ENCODE data around the gene EME2. TPM values are rescaled to one million over a fixed set of nuclear protein-coding genes. Genes with fewer than 3 reads are reported as not detected.
A peak's percentile ranks its signal among the peaks of the same experiment; 100 is the strongest.
"Not testable (repeated sequence)": the region's sequence is repeated elsewhere in the genome, so short reads cannot be mapped to it uniquely, and the experiment has no call there.

EME2 gene
- total and polyA plus RNA-seq, 2 of the 13 experiments (the other 11 are each of a cell fraction or from before 2014, with no cell fraction given) = 4.4 to 7.6 TPM

- TF ChIP-seq ZNF687 (CRISPR knock-in tag; IDR thresholded peaks at IDR 0.05) (peak; percentile 9), MAFK (conservative IDR thresholded peaks at IDR 0.05 in 1 of 2, IDR thresholded peaks at IDR 0.05 in 1 of 2; ENCODE audit: low read length in 2 of 2) (peak; percentile 67 to 69), ZIK1 (CRISPR knock-in tag; IDR thresholded peaks at IDR 0.05; ENCODE audit: borderline replicate concordance, low read depth) (no peak), MAFF (IDR thresholded peaks at IDR 0.05; ENCODE audit: low read depth, low read length) (peak; percentile 57; the same call in 1 of the 2 replicates), POLR2AphosphoS2 (IDR thresholded peaks at IDR 0.05; ENCODE audit: low read depth, low read length) (peak; percentile 63; the same call in 1 of the 2 replicates), ZNF274 (CRISPR knock-in tag; IDR thresholded peaks at IDR 0.05) (peak; percentile 12; the same call in 1 of the 2 replicates), RBFOX2 (IDR thresholded peaks at IDR 0.05; ENCODE audit: low read depth, low read length) (no peak), HNRNPH1 (optimal IDR thresholded peaks at IDR 0.05; ENCODE audit: low read depth, low read length) (no peak), ZNF17 (CRISPR knock-in tag; IDR thresholded peaks at IDR 0.05) (no peak), ZNF501 (CRISPR knock-in tag; IDR thresholded peaks at IDR 0.05) (peak; percentile 40; the same call in 1 of the 2 replicates)
Measured at GRCh38 chr16:1794908-1795666, 22.5 kb downstream of the EME2 start (continued).

GRCh38 chr16:1799263-1799662 lies 26.7 kb downstream of the EME2 start:
- peaks cover 14% of the 10 kb centered on the region for H3K4me1 ChIP-seq (ENCODE audit: insufficient read depth, low read length)
- H3K27ac ChIP-seq (ENCODE audit: extremely low read length, insufficient read depth, low read length); H3K4me3 ChIP-seq (replicated peaks in 1 of 3; ENCODE audit: insufficient read depth in 1 of 3, low read depth in 2 of 3, low read length in 3 of 3); H2AFZ ChIP-seq (ENCODE audit: low read length); POLR2A ChIA-PET; in situ Hi-C loops (cut with HindIII; ENCODE audit: extremely low pct_ligation_motif_present, low pct_unique_long_range_greater_than_20kb); H3K27me3 ChIP-seq (ENCODE audit: control insufficient read depth in 1 of 2, insufficient read depth in 2 of 2, low read length in 2 of 2); H3K79me2 ChIP-seq (ENCODE audit: insufficient read depth, low read length); CTCF ChIA-PET (ENCODE audit: low intra/inter-chr PET ratio, low total read pairs); H4K20me1 ChIP-seq (ENCODE audit: insufficient read depth, low read length); FAIRE-seq; DNase-seq (ENCODE audit: low spot score); H3K9ac ChIP-seq (ENCODE audit: insufficient read depth, low read depth, low read length); intact Hi-C loops (cut with micrococcal nuclease; ENCODE audit: unreplicated experiment); H3K4me2 ChIP-seq (ENCODE audit: low read depth, low read length); H3K36me3 ChIP-seq (replicated peaks in 1 of 2; ENCODE audit: control insufficient read depth in 1 of 2, insufficient read depth in 2 of 2, low read length in 2 of 2); BruUV-seq (replicated peaks); ATAC-seq: not testable (repeated sequence)
- H3K9me3 ChIP-seq (ENCODE audit: low read length) = peaks cover 24% of the 10 kb centered on the region
- WGBS (ENCODE audit: low lambda C conversion rate) = 84% methylated on average over 3 of the region's 5 CpGs

Measured in HepG2 (cell line).